PFSK-1 (cell line): ENCODE data around the gene HBP1.

Experiments
- FOXP2 ChIP-seq: optimal IDR thresholded peaks from 2 replicates; pipeline ENCODE3; 2011; ENCODE audit warnings: borderline replicate concordance, control low read depth, inconsistent platforms; ENCODE audit not compliant: insufficient read depth; ENCODE audit errors: extremely low read length, extremely low read depth
- POLR2AphosphoS5 ChIP-seq: IDR thresholded peaks from 2 replicates; pipeline ENCODE4 v1.6.1; 2012; ENCODE audit warnings: low read depth, mild to moderate bottlenecking, control low read depth, low read length, moderate library complexity
- REST ChIP-seq, 2 experiments: IDR thresholded peaks; 2 replicates each; pipeline versions ENCODE4 v1.6.1 to v1.8.0; 2011 to 2012; ENCODE audit warnings: low read depth in 2 of 2, low read length in 2 of 2, control low read depth in 1 of 2, inconsistent platforms in 1 of 2, mild to moderate bottlenecking in 1 of 2, moderate library complexity in 1 of 2; ENCODE audit not compliant: insufficient read depth in 1 of 2
- SIN3A ChIP-seq: IDR thresholded peaks from 2 replicates; pipeline ENCODE4 v1.6.1; 2012; ENCODE audit warnings: mild to moderate bottlenecking, low read length, moderate library complexity, borderline replicate concordance; ENCODE audit not compliant: insufficient read depth
- TAF1 ChIP-seq: IDR thresholded peaks from 2 replicates; pipeline ENCODE4 v1.6.1; 2012; ENCODE audit warnings: low read length, control low read depth, borderline replicate concordance; ENCODE audit not compliant: insufficient read depth

The HBP1 gene

GRCh38 chr7:107244613-107245012 is 75.8 kb downstream of the HBP1 start:
- TF ChIP-seq POLR2AphosphoS5 (no peak), SIN3A (no peak), FOXP2 (no peak), REST (IDR thresholded peaks at IDR 0.05; ENCODE audit: insufficient read depth in 1 of 2, low read depth in 2 of 2, low read length in 2 of 2) (no peak), TAF1 (no peak)

- TF ChIP-seq REST (IDR thresholded peaks at IDR 0.05; ENCODE audit: insufficient read depth in 1 of 2, low read depth in 2 of 2, low read length in 2 of 2) (no peak), FOXP2 (no peak), TAF1 (no peak), POLR2AphosphoS5 (no peak), SIN3A (no peak)
Measured at GRCh38 chr7:107248551-107249316, 79.9 kb downstream of the HBP1 start.

- TF ChIP-seq TAF1 (no peak), REST (IDR thresholded peaks at IDR 0.05; ENCODE audit: insufficient read depth in 1 of 2, low read depth in 2 of 2, low read length in 2 of 2) (no peak), POLR2AphosphoS5 (no peak), SIN3A (no peak)
Measured at GRCh38 chr7:107251963-107252362, 83.2 kb downstream of the HBP1 start.
